ENCODE measurements around the gene STK38L.

The STK38L gene

DNA sequence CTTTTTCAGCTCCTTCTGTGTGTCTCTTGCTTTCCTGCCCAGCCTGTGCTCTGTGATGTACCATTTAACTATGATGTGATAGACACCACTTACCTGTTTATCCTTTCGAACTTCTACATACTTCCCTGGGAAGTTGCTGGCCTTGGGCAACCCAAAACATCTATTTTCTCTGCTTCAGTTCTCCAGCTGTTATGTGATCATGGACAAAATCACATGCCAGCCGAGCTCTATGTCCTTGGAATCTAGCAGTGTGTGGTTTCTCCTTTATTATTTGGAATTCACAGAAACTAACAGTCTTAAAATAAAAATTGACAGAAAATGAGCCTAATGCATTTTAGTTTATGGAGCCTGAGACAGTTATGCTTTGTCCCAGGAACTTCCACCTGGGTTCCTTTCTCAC lies 111.4 kb downstream of the STK38L start:
- DNase-seq (ENCODE audit: low spot score): no peak
- in situ Hi-C loops (cut with MboI; ENCODE audit: low sequenced_read_pairs, unreplicated experiment): no loop called here
- TF ChIP-seq, protein P1, sequence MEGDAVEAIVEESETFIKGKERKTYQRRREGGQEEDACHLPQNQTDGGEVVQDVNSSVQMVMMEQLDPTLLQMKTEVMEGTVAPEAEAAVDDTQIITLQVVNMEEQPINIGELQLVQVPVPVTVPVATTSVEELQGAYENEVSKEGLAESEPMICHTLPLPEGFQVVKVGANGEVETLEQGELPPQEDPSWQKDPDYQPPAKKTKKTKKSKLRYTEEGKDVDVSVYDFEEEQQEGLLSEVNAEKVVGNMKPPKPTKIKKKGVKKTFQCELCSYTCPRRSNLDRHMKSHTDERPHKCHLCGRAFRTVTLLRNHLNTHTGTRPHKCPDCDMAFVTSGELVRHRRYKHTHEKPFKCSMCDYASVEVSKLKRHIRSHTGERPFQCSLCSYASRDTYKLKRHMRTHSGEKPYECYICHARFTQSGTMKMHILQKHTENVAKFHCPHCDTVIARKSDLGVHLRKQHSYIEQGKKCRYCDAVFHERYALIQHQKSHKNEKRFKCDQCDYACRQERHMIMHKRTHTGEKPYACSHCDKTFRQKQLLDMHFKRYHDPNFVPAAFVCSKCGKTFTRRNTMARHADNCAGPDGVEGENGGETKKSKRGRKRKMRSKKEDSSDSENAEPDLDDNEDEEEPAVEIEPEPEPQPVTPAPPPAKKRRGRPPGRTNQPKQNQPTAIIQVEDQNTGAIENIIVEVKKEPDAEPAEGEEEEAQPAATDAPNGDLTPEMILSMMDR (IDR thresholded peaks at IDR 0.05; ENCODE audit: borderline replicate concordance, control extremely low read depth, extremely low read depth, insufficient read depth, missing control alignments): no peak

DNA sequence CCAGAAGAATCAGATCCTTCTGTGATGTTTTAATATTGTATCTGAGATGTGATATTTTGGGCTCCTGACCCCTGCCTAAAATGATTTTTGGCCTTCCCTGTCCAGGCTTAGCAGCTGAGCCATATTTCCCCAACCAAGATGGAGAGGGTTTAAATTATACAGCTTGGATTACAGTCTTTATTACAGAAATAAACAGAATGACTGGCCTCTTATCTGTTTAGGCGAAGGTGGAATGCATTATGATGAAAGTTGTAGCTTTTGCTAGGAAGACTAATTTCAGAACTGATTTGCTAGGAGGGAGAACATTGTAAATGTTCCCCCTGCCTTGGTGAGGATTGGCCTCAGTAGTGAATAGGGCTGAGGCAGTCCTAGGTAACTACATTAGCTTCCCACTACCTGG lies 111.9 kb downstream of the STK38L start:
- TF ChIP-seq, protein P1 (IDR thresholded peaks at IDR 0.05; ENCODE audit: borderline replicate concordance, control extremely low read depth, extremely low read depth, insufficient read depth, missing control alignments): no peak
- DNase-seq (ENCODE audit: low spot score): no peak
- in situ Hi-C loops (cut with MboI; ENCODE audit: low sequenced_read_pairs, unreplicated experiment): no loop called here

DNA sequence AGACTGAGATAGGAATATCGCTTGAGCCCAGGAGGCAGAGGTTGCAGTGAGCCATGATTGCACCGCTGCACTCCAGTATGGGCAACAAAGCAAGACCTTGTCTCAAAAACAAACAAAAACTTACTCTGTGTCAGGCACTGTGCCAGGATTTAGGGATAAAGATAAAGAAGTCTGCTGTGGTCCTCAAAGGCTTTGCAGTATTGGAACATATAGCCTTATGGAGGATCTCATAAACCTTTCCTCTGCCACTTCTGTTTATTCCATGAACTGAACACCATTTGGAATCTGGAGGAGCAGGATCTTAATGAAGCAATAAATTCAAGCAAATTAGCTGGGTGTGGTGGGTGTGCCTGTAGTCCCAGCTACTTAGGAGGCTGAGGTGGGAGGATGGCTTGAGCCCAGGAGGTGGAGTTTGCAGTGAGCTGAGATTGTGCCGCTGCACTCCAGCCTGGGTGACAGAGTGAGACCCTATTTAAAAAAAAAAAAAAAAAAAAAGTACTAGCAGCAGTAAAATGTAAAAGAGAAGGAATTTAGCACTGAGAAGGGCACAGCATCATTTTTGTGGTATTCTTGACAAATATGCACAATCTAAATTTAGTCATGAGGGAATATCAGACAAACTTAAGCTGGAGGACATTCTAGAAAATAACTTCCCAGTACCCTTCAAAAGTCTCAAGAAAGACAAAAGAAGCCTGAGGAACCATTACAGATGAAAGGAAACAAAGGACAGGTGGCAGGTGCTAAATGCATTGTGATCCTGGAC lies 115.7 kb downstream of the STK38L start:
- TF ChIP-seq, protein P1 (IDR thresholded peaks at IDR 0.05; ENCODE audit: borderline replicate concordance, control extremely low read depth, extremely low read depth, insufficient read depth, missing control alignments): no peak
- in situ Hi-C loops (cut with MboI; ENCODE audit: low sequenced_read_pairs, unreplicated experiment): no loop called here
- no peak for DNase-seq (ENCODE audit: low spot score)

DNA sequence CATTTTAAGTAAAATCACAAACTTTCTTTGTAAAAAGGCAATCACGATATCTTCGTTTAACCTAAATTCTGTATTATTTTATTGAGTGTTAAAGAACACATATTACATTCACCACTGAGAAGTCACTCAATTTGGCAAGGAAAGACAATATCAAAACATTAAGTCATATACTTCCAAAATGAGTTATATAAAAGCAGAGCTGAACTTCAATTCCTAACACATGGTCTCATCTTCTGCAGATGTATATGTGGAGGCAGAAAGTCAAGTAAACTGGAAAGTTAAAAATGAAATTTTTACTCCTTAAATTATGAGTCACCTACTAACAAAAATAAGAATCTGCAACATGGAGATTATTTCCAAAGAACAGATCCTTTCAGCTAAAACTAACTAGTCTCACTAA lies 117.3 kb downstream of the STK38L start:
- TF ChIP-seq, protein P1 (IDR thresholded peaks at IDR 0.05; ENCODE audit: borderline replicate concordance, control extremely low read depth, extremely low read depth, insufficient read depth, missing control alignments): no peak
- in situ Hi-C loops (cut with MboI; ENCODE audit: low sequenced_read_pairs, unreplicated experiment): no loop called here
- DNase-seq (ENCODE audit: low spot score): no peak

DNA sequence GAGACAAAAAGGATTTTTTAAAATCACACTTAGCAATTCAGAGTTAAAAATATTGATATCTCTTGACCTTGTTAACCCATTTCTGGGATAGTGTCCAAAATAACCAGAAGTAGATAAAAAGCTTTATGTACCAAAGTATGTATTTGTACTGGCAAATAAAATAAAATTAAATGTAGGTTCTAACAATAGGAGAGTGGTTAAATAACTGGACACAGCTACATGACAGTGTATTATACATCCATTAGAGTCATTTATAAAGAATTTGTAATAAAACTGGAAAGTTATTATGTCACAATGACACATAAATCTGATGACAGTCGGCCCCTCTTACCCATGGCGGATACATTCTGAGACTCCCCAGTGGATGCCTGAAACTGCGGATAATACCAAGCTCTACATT lies 122.5 kb downstream of the STK38L start:
- TF ChIP-seq, protein P1 (IDR thresholded peaks at IDR 0.05; ENCODE audit: borderline replicate concordance, control extremely low read depth, extremely low read depth, insufficient read depth, missing control alignments): no peak
- in situ Hi-C loops (cut with MboI; ENCODE audit: low sequenced_read_pairs, unreplicated experiment): no loop called here
- no peak for DNase-seq (ENCODE audit: low spot score)

DNA sequence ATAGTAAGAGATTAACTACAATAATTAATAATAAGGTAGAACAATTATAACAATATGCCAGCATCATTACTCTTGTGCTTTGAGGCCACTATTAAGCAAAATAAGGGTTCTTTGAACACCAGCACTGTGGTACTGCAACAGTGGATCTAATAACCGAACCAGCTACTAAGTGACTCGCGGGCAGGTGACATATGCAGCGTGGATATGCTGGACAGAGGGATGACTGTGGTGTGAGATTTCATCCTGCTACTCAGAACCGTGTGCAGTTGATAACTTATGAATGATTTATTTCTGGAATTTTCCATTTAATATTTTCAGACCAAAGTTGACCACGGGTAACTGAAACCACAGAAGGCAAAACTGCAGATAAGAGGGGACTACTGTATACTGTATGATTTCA lies 123.0 kb downstream of the STK38L start:
- DNase-seq (ENCODE audit: low spot score): no peak
- TF ChIP-seq, protein P1 (IDR thresholded peaks at IDR 0.05; ENCODE audit: borderline replicate concordance, control extremely low read depth, extremely low read depth, insufficient read depth, missing control alignments): no peak
- in situ Hi-C loops (cut with MboI; ENCODE audit: low sequenced_read_pairs, unreplicated experiment): no loop called here
